ENCODE measurements around the gene ZNRF2. TPM values are rescaled to one million over a fixed set of nuclear protein-coding genes. Genes with fewer than 3 reads are reported as not detected.

Gene ZNRF2
- total RNA-seq, 6 experiments from 2014 or later, result 17.1 to 24.0 (median 18.7) TPM

DNA sequence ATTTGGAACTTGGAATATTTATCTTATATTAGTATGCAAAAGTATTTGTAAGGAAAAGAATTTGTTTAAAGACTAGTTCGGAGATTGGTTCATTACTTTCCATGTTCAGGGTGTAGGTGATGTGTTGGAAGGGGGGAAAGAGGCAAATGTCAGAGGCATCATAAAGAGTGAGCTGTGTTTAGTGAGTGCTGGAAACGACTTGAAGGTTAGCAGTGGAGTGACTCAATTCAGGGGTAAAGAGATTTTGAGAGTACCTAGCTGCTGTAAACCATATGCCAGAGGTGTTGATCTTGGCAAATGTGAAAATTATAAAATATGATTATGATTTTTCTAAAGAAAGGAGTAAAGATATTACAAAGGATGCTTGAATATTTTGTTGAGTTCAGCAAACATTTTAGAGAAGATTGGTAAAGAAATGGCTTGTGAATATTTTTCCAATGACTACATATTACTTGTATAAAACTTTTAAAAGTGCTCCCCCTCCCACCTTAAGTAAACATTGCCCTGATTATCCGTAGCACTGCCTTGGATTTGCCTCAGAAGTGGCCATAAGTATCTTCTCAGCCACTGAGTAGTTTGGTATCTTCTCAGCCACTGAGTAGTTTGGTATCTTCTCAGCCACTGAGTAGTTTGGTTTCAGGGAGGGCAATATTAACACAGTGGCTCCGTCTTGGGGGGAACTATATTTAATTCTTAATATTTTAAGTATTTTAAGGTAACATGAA is 51.5 kb downstream of the ZNRF2 start:
- TF ChIP-seq POLR2A (IDR thresholded peaks at IDR 0.05), result no peak
- TF ChIP-seq, protein P1, sequence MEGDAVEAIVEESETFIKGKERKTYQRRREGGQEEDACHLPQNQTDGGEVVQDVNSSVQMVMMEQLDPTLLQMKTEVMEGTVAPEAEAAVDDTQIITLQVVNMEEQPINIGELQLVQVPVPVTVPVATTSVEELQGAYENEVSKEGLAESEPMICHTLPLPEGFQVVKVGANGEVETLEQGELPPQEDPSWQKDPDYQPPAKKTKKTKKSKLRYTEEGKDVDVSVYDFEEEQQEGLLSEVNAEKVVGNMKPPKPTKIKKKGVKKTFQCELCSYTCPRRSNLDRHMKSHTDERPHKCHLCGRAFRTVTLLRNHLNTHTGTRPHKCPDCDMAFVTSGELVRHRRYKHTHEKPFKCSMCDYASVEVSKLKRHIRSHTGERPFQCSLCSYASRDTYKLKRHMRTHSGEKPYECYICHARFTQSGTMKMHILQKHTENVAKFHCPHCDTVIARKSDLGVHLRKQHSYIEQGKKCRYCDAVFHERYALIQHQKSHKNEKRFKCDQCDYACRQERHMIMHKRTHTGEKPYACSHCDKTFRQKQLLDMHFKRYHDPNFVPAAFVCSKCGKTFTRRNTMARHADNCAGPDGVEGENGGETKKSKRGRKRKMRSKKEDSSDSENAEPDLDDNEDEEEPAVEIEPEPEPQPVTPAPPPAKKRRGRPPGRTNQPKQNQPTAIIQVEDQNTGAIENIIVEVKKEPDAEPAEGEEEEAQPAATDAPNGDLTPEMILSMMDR (IDR thresholded peaks at IDR 0.05), result no peak
- Histone ChIP-seq H3K36me3 (no peaks in the 10 kb centered on the region), H3K4me3 (no peak overlapping the region), H3K9me3 (no peaks in the 10 kb centered on the region), H3K27ac (no peak overlapping the region), H3K27me3 (no peaks in the 10 kb centered on the region), H3K4me1 (no peaks in the 10 kb centered on the region)
- ATAC-seq, result no peak
- no peak for DNase-seq
- intact Hi-C loops (cut with DNase I), result no loop called here
- WGBS (ENCODE audit: insufficient coverage, low coverage, low lambda C conversion rate, missing lambda C conversion rate), result 62% methylated on average over 4 of the region's 4 CpGs

DNA sequence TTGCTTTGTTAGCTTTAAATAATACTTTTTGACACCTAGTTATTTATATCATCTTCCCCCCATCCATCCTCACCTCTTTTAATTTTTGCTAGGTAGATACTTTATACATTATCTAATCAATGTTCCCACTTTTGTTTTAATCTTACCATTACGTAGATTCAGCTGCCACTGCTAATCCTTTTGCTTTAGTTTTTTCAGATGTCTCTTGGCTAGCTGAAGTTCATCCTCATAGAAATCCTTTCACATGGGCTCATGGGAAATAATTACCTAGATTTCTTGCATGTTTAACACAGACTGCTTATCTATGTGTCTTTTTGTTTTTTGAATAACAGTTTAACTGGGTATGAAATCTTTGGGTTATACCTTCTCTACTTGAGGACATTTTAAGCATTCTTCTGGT is 60.1 kb downstream of the ZNRF2 start:
- TF ChIP-seq POLR2A (IDR thresholded peaks at IDR 0.05), result no peak
- TF ChIP-seq, protein P1 (IDR thresholded peaks at IDR 0.05), result no peak
- no peak overlapping the region for H3K4me3 ChIP-seq
- WGBS (ENCODE audit: insufficient coverage, low coverage, low lambda C conversion rate, missing lambda C conversion rate), result 55% methylated on average over 1 of the region's 1 CpG
- H3K4me1 ChIP-seq, result peaks cover 0 to 5% (median 0%) of the 10 kb centered on the region in 4 donors
- ATAC-seq, result no peak
- H3K27ac ChIP-seq, result no peak overlapping the region
- intact Hi-C loops (cut with DNase I), result no loop called here
- no peaks in the 10 kb centered on the region for H3K9me3 ChIP-seq
- no peaks in the 10 kb centered on the region for H3K27me3 ChIP-seq
- no peaks in the 10 kb centered on the region for H3K36me3 ChIP-seq
- DNase-seq, result no peak

DNA sequence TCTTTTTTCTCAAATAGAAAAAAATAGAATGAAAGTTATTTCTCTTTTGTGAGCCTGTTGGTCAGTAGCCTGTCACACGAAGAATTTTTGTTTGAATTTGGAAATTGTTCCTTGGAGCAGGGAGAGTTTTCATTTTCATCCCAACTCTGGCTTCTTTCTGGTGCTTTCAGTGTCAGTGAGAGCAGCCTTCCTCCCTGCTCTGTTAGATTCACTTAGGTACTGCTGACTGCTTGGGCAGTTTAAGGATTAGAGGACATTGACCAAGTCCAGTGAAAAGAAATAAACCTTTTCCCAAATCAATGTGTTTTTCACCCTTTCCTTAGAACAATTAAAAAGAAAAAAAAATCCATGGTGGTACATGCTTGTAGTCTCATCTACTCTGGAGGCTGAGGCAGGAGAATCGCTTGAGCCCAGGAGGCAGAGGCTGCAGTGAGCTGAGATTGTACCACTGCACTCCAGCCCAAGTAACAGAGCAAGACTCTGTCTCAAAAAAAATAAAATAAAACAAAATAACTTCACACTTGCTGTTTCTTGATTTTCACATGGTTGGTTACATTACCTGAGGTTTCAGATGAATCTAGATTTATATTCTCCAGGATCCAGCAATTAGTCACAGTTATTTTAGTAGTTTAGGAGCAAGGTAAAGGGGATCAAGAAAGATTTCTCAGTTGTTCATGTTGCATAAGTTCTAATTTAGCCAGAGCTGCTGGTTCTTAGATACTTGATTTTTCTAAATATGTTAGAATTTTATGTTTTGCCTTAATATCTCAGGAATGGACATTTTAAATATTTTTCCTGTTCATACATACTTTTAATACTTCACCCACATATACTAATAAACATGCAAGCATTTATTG is 63.1 kb downstream of the ZNRF2 start:
- H3K27me3 ChIP-seq, result no peaks in the 10 kb centered on the region
- H3K27ac ChIP-seq, result peak overlapping the region in 2 of 3 donors; percentile 9 to 34
- H3K36me3 ChIP-seq, result no peaks in the 10 kb centered on the region
- WGBS (ENCODE audit: insufficient coverage, low coverage, low lambda C conversion rate, missing lambda C conversion rate), result 66% methylated on average over 2 of the region's 2 CpGs
- peaks cover 0 to 6% (median 0%) of the 10 kb centered on the region in 4 donors for H3K4me1 ChIP-seq
- DNase-seq, result no peak
- intact Hi-C loops (cut with DNase I), result no loop called here
- ATAC-seq, result no peak
- no peak overlapping the region for H3K4me3 ChIP-seq
- TF ChIP-seq POLR2A (IDR thresholded peaks at IDR 0.05), result no peak
- TF ChIP-seq, protein P1 (IDR thresholded peaks at IDR 0.05), result no peak
- no peaks in the 10 kb centered on the region for H3K9me3 ChIP-seq

DNA sequence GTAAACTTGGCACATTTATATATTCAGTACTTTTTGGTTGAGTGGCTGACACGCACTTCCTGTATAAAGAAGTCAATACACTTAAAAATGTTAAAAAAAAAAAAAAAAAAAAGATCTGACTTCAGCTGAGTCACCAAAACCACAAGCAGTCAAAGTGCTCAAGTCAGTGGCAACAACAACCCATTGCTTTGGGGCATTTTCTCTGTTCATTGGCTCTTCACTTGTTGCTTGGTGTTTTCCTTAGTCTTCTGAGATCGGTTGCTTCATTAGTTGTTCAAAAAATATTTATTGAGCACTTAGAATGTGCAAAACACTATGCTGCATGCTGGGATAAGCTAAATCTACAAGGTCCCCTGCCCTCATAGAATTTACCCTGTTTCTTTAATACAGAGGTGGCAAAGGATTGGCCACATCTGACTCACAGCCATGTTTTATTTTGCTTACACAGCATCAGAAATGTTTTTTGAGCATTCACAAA is 63.7 kb downstream of the ZNRF2 start:
- no peaks in the 10 kb centered on the region for H3K36me3 ChIP-seq
- H3K27ac ChIP-seq, result peak overlapping the region in 1 of 3 donors; percentile 7
- no peak overlapping the region for H3K4me3 ChIP-seq
- DNase-seq (no peak), ATAC-seq (peak; percentile 52 to 72 (median 65))
- H3K9me3 ChIP-seq, result no peaks in the 10 kb centered on the region
- intact Hi-C loops (cut with DNase I), result no loop called here
- TF ChIP-seq, protein P1 (IDR thresholded peaks at IDR 0.05), result no peak
- TF ChIP-seq POLR2A (IDR thresholded peaks at IDR 0.05), result no peak
- WGBS (ENCODE audit: insufficient coverage, low coverage, low lambda C conversion rate, missing lambda C conversion rate), result 48% methylated on average over 2 of the region's 2 CpGs
- H3K4me1 ChIP-seq, result peaks cover 0 to 6% (median 0%) of the 10 kb centered on the region in 4 donors
- H3K27me3 ChIP-seq, result no peaks in the 10 kb centered on the region
